H9 (cell line): Measurements from ENCODE around the gene MAD1L1. TPM values are rescaled to one million over a fixed set of nuclear protein-coding genes. Genes with fewer than 3 reads are reported as not detected.

Source experiments
- DNase-seq: peaks from one replicate; pipeline ENCODE4 v3.0.0-alpha.2; 2017
- H2AFZ ChIP-seq: one replicate; pipeline ENCODE4 v1.6.1; 2013; ENCODE audit warnings: mild to moderate bottlenecking, low read length, control low read depth, moderate library complexity
- H2AK5ac ChIP-seq: 2 replicates; pipeline ENCODE4 v1.6.1; 2013; ENCODE audit warnings: low read length, control low read depth, mixed read lengths; ENCODE audit not compliant: insufficient read length
- H2BK120ac ChIP-seq: one replicate; pipeline ENCODE4 v1.6.1; 2013; ENCODE audit warnings: low read depth, mild to moderate bottlenecking, low read length, control low read depth, inconsistent platforms; ENCODE audit not compliant: poor library complexity, severe bottlenecking
- H2BK12ac ChIP-seq: 2 replicates; pipeline ENCODE4 v1.6.1; 2013; ENCODE audit warnings: low read length, control low read depth, mixed read lengths, low read depth; ENCODE audit not compliant: insufficient read length
- H2BK15ac ChIP-seq: 2 replicates; pipeline ENCODE4 v1.6.1; 2013; ENCODE audit warnings: low read depth, low read length, control low read depth
- H2BK20ac ChIP-seq: one replicate; pipeline ENCODE4 v1.6.1; 2013; ENCODE audit warnings: low read depth, mild to moderate bottlenecking, low read length, control low read depth, inconsistent platforms; ENCODE audit not compliant: poor library complexity, severe bottlenecking
- H2BK5ac ChIP-seq: 2 replicates; pipeline ENCODE4 v1.6.1; 2013; ENCODE audit warnings: low read length, control low read depth, mixed read lengths; ENCODE audit not compliant: insufficient read length
- H3K14ac ChIP-seq: 2 replicates; pipeline ENCODE4 v1.6.1; 2013; ENCODE audit warnings: low read length, control low read depth; ENCODE audit not compliant: insufficient read depth
- H3K18ac ChIP-seq: 2 replicates; pipeline ENCODE4 v1.6.1; 2013; ENCODE audit warnings: low read depth, mild to moderate bottlenecking, mixed read lengths, low read length, control low read depth; ENCODE audit not compliant: insufficient read length
- H3K23ac ChIP-seq: 2 replicates; pipeline ENCODE4 v1.6.1; 2013; ENCODE audit warnings: low read length, control low read depth, mixed read lengths, low read depth; ENCODE audit not compliant: insufficient read length
- H3K23me2 ChIP-seq: 2 replicates; pipeline ENCODE4 v1.6.1; 2013; ENCODE audit warnings: low read depth, mild to moderate bottlenecking, mixed read lengths, low read length, control low read depth; ENCODE audit not compliant: insufficient read length, poor library complexity, severe bottlenecking
- H3K27ac ChIP-seq: 2 replicates; pipeline ENCODE4 v1.5.1; 2013; ENCODE audit warnings: low read length, control low read depth, mixed read lengths, low read depth; ENCODE audit not compliant: insufficient read length
- H3K27me3 ChIP-seq: 2 replicates; pipeline ENCODE4 v1.6.1; 2013; ENCODE audit warnings: low read length, control low read depth, inconsistent platforms; ENCODE audit not compliant: insufficient read depth
- H3K4ac ChIP-seq: 2 replicates; pipeline ENCODE4 v1.6.1; 2013; ENCODE audit warnings: low read depth, mild to moderate bottlenecking, control low read depth, inconsistent platforms, low read length, moderate library complexity
- H3K4me1 ChIP-seq: 2 replicates; pipeline ENCODE4 v1.6.1; 2013; ENCODE audit warnings: low read length, control low read depth, inconsistent platforms; ENCODE audit not compliant: insufficient read depth
- H3K4me2 ChIP-seq: 2 replicates; pipeline ENCODE4 v1.6.1; 2013; ENCODE audit warnings: low read length, control low read depth, mixed read lengths; ENCODE audit not compliant: insufficient read length, insufficient read depth
- H3K56ac ChIP-seq: 2 replicates; pipeline ENCODE4 v1.6.1; 2013; ENCODE audit warnings: low read depth, mild to moderate bottlenecking, mixed read lengths, low read length, control low read depth; ENCODE audit not compliant: insufficient read length
- H3K79me1 ChIP-seq: 2 replicates; pipeline ENCODE4 v1.6.1; 2013; ENCODE audit warnings: low read depth, mild to moderate bottlenecking, moderate library complexity, low read length, control low read depth, inconsistent platforms; ENCODE audit not compliant: insufficient read depth, poor library complexity, severe bottlenecking
- H3K79me2 ChIP-seq: 2 replicates; pipeline ENCODE4 v1.6.1; 2013; ENCODE audit warnings: low read length, control low read depth, inconsistent platforms; ENCODE audit not compliant: insufficient read depth
- H3K9ac ChIP-seq: 2 replicates; pipeline ENCODE4 v1.6.1; 2013; ENCODE audit warnings: low read length, control low read depth, mixed read lengths; ENCODE audit not compliant: insufficient read length; ENCODE audit errors: extremely low read depth
- H3K9me3 ChIP-seq: one replicate; pipeline ENCODE4 v1.6.1; 2013; ENCODE audit warnings: low read depth, low read length, inconsistent platforms; ENCODE audit not compliant: control insufficient read depth
- H3T11ph ChIP-seq: one replicate; pipeline ENCODE4 v1.6.1; 2013; ENCODE audit warnings: mild to moderate bottlenecking, low read length, control low read depth, inconsistent platforms
- H4K20me1 ChIP-seq: one replicate; pipeline ENCODE4 v1.6.1; 2013; ENCODE audit not compliant: control insufficient read depth, insufficient read length, insufficient read depth
- H4K5ac ChIP-seq: 2 replicates; pipeline ENCODE4 v1.6.1; 2013; ENCODE audit warnings: low read depth, mild to moderate bottlenecking, mixed read lengths, low read length, control low read depth; ENCODE audit not compliant: insufficient read length
- H4K8ac ChIP-seq: replicated peaks from 2 replicates; pipeline ENCODE4 v1.6.1; 2013; ENCODE audit warnings: low read length, control low read depth, mixed read lengths, low read depth; ENCODE audit not compliant: insufficient read length
- H4K91ac ChIP-seq: 2 replicates; pipeline ENCODE4 v1.6.1; 2013; ENCODE audit warnings: low read depth, mild to moderate bottlenecking, moderate library complexity, mixed read lengths, low read length, control low read depth; ENCODE audit not compliant: insufficient read length
- H3K27ac Mint-ChIP-seq, 3 experiments: 2 replicates in 2 of 3; 3 replicates in 1 of 3; pipeline ENCODE4 v1.8.0; 2020 to 2021; ENCODE audit warnings: mixed read lengths in 3 of 3, mild to moderate bottlenecking in 1 of 3, moderate library complexity in 1 of 3
- H3K27me3 Mint-ChIP-seq: 2 replicates; pipeline ENCODE4 v1.8.0; 2021; ENCODE audit warnings: low read depth, mild to moderate bottlenecking, moderate library complexity, mixed read lengths
- H3K36me3 Mint-ChIP-seq, 3 experiments: 2 replicates in 2 of 3; 3 replicates in 1 of 3; pipeline ENCODE4 v1.8.0; 2020 to 2021; ENCODE audit warnings: low read depth in 3 of 3, mixed read lengths in 3 of 3; ENCODE audit not compliant: insufficient read depth in 1 of 3
- H3K4me1 Mint-ChIP-seq, 2 experiments: 2 replicates each; pipeline ENCODE4 v1.8.0; 2020; ENCODE audit warnings: mixed read lengths in 2 of 2
- H3K4me3 Mint-ChIP-seq, 2 experiments: 2 replicates in 1 of 2; 3 replicates in 1 of 2; pipeline ENCODE4 v1.8.0; 2020 to 2021; ENCODE audit warnings: mild to moderate bottlenecking in 2 of 2, mixed read lengths in 2 of 2, moderate library complexity in 1 of 2
- H3K9me3 Mint-ChIP-seq, 2 experiments: 2 replicates in 1 of 2; 3 replicates in 1 of 2; pipeline ENCODE4 v1.8.0; 2020; ENCODE audit warnings: mild to moderate bottlenecking in 2 of 2, mixed read lengths in 2 of 2, moderate library complexity in 1 of 2
- CTCF ChIP-seq: fragments of 200-600 bp; sonication (generic); conservative IDR thresholded peaks from 3 replicates; pipeline ENCODE4 v1.8.0; 2021; ENCODE audit warnings: antibody characterized with exemption, mild to moderate bottlenecking
- WGBS: extraction: QIAGEN DNeasy Blood & Tissue Kit; methylation state at CpG from one replicate; pipeline ENCODE4 v1.1.7; 2013; ENCODE audit warnings: missing lambda C conversion rate, low lambda C conversion rate, mixed read lengths; ENCODE audit not compliant: insufficient read length; ENCODE audit errors: extremely low coverage; 5-methylcytosine and 5-hydroxymethylcytosine counted together
- total RNA-seq: library from RNA; stranded (reverse); gene quantifications from 2 replicates; pipeline ENCODE4 v1.2.1, GENCODE V29; 2021

MAD1L1 gene
- total RNA-seq, 1 experiment from 2014 or later: 39.0 TPM

GRCh38 chr7:2168615-2169311 is 64.0 kb downstream of the MAD1L1 start:
- H4K5ac ChIP-seq: no peak overlapping the region
- no peaks in the 10 kb centered on the region for H3K27me3 Mint-ChIP-seq
- no peak overlapping the region for H3K9ac ChIP-seq
- no peak overlapping the region for H3K27ac ChIP-seq
- peaks cover 22 to 36% of the 10 kb centered on the region in 2 experiments for H3K4me1 Mint-ChIP-seq
- no peak overlapping the region for H3K4me2 ChIP-seq
- peaks cover 8 to 36% (median 14%) of the 10 kb centered on the region in 3 experiments; a peak in 6 of 7 replicates for H3K36me3 Mint-ChIP-seq
- no CpG with 5 or more reads among the region's 37 CpGs for WGBS
- H3K79me2 ChIP-seq: no peaks in the 10 kb centered on the region
- no peak overlapping the region for H3K23ac ChIP-seq
- H3K14ac ChIP-seq: no peak overlapping the region
- no peak overlapping the region for H2BK12ac ChIP-seq
- no peaks in the 10 kb centered on the region for H4K20me1 ChIP-seq
- no peaks in the 10 kb centered on the region for H3K9me3 ChIP-seq
- H3K27ac Mint-ChIP-seq: peak overlapping the region; percentile 32 to 91 (median 62); a peak in 4 of 7 replicates
- H2BK15ac ChIP-seq: no peak overlapping the region
- H3K56ac ChIP-seq: no peak overlapping the region
- H2BK120ac ChIP-seq: no peak overlapping the region
- H4K8ac ChIP-seq: no peak overlapping the region
- H3K4ac ChIP-seq: no peak overlapping the region
- no peaks in the 10 kb centered on the region for H3K79me1 ChIP-seq
- H2BK20ac ChIP-seq: no peak overlapping the region
- no peaks in the 10 kb centered on the region for H3K23me2 ChIP-seq
- no peak overlapping the region for H2AFZ ChIP-seq
- no peak overlapping the region for H4K91ac ChIP-seq
- no peak overlapping the region for H2AK5ac ChIP-seq
- no peak overlapping the region for H3T11ph ChIP-seq
- no peaks in the 10 kb centered on the region for H3K4me1 ChIP-seq
- peak; percentile 23 for DNase-seq
- no peak overlapping the region for H3K4me3 Mint-ChIP-seq
- H3K27me3 ChIP-seq: no peaks in the 10 kb centered on the region
- no peak overlapping the region for H3K18ac ChIP-seq
- H3K9me3 Mint-ChIP-seq: no peaks in the 10 kb centered on the region
- no peak overlapping the region for H2BK5ac ChIP-seq
- no peak for TF ChIP-seq CTCF
